ENCODE measurements around the gene TMEM158.

GRCh38 chr3:45235409-45235808 is 9.3 kb upstream of the TMEM158 start:
- TF ChIP-seq USF1 (IDR thresholded peaks at IDR 0.05) = no peak
- TF ChIP-seq TAF1 (IDR thresholded peaks at IDR 0.05; ENCODE audit: low read depth) = no peak
- no peak for TF ChIP-seq EGR1 (IDR thresholded peaks at IDR 0.05)
- TF ChIP-seq YY1 (IDR thresholded peaks at IDR 0.05; ENCODE audit: low read depth) = no peak
- TF ChIP-seq CEBPB (IDR thresholded peaks at IDR 0.05) = no peak
